Hypothalamus (tissue), 51 donors: ENCODE results near the gene RBM19.

Experiments used
- DNase-seq, 51 donors: peaks; one replicate each; lab custom pipeline; 2025; lab: John Stamatoyannopoulos, UW

RBM19 gene

GRCh38 chr12:113844495-113845210 lies 121.5 kb downstream of the RBM19 start:
- DNase-seq = no peak

- no peak for DNase-seq
These were observed 123.4 kb downstream of the RBM19 start for GRCh38 chr12:113842699-113843098.

DNA sequence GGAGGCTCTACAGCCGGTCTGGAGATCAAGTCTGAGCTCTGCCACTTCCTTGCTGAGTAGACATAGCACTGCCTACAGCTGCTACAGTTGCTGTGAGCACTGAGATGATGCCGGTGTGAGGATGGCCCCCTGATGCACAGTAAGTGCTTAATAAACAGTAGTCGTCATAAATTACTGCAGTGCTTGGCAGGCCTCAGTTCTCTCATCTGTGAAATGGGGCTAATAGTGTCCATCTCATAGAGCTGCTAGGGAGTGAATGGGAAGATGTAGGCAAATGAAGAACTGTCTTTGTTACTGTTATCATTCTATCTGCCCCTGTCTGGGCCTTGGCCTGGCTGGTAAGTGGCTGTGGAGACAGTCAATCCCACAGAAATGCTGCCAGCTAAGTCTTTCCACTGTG lies 124.3 kb downstream of the RBM19 start:
- DNase-seq = no peak

DNA sequence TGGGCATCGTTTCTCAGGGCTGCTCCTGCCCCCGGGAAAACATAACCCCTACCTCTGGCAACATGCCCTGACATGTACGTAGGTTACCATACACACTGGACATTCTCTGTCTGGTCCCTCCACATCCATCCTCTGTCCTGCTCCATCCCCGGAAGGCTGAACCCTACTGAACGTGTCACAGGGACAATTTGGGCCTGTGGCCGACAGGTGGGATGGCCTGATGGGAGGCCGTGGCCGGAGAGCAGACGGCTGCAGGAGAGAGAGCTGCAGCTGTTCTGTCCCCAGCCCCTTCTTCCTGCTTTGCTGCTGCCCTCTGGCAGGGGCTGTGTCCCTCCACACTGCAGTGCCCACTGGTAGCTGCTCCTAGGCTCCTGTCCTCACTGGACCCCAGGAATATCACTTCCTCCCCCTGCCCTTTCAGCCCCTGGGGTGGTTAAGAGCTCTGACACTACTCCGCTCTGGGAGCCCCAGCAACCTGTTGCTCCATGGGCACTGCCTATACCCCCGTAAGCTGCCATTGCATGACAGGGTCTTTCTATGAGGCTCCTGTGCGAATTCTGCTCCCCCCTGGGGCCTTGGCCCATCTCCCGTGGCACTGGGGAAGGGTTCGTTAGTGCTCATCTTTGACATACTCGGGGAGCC lies 125.6 kb downstream of the RBM19 start:
- DNase-seq = no peak

DNA sequence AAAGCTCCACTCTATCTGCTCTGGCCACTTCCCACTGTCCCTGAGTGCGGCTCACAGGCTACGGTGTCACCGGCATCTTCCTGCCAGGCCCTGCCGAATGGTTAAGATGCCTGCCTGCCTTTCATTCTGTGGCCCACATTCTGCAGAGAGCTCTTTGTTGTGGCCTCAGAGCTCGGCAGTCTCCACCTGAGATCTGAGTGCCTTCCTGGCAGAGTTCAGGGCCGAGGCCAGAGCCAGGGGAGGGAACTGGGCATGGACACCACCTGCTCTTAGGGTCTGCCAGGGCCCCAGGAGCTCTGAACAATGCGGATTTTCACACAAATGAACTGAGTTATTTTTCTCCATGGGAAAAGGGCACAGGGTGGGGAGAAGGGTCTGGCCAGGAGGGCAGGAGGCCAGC lies 127.2 kb downstream of the RBM19 start:
- no peak for DNase-seq

DNA sequence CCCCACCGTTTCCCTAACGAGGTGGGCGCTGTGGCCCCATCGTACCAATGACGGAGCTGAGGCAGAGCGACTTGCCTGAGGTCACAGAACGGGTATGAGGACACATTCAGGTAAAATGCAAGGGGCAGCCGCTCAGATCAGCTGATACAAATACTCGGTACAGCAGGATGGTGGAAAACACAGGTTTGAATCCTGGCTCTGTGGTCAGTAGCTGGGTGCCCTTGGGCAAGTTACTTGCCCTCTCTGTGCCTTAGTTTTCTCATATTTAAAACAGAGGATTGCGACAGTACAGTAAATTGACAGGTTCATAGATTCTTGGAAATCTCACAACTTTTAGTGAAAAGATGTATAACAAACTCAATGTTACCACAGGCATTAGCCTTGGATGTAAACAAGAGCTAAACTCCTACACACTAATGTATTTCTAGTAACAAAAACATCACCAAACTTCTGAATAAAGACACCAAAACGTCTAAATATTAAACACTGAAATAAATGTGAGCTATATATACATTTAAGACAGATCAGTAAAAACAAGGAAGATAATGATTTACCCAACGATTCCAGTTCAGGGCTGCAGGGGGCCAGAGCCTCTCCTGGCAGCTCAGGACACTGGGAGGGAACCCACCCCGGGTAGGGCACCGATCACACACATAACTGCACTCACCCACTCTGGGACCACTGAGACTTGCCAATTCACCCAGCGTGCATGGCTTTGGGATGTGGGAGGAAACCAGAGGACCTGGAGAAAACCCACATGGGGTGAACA lies 128.4 kb downstream of the RBM19 start:
- DNase-seq = no peak

- DNase-seq = no peak
These were observed 129.0 kb downstream of the RBM19 start for GRCh38 chr12:113837084-113837483.

- peak in 1 of 51 donors; percentile 9 for DNase-seq
These were observed 130.2 kb downstream of the RBM19 start for GRCh38 chr12:113835896-113836295.

DNA sequence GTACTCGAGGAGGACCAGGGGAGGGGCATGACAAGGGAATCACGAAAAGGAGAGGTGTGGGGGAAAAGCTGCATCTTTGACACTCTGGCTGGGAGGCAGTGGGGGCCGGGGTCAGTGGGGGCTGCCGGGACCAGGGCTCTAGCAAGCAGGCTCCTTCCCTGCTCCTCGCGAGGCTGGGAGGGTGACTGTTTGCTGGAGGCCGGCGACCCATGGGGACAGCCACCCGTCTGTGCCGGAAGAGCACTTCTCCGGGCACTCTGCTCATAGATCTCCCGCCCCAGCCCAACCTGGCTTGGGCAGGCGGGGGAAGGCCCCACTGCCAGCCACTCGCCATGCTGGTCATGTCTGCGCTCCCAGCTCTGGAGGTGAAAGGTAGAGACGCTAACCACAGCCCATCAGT lies 130.7 kb downstream of the RBM19 start:
- no peak for DNase-seq

GRCh38 chr12:113833422-113833821 lies 132.7 kb downstream of the RBM19 start:
- DNase-seq = no peak

DNA sequence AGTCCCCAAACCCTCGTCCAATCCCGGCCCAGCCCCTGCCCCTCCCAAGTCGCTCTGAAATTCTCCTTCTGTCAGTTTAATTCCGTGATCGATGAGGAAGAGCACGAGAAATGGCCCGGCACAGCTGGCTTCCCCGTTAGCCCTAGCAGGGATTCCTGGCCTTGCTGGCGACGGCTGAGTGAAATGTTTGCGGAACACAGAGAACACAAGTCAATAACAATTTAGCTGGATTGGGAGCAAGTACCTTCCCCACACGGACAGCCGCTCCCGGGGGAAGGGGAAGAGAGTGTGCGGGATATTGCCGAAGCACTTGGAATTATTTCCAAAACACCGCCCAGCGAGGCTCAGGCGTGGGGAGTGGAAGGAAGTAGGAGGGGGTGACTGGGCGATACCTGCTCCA lies 134.6 kb downstream of the RBM19 start:
- DNase-seq = no peak

DNA sequence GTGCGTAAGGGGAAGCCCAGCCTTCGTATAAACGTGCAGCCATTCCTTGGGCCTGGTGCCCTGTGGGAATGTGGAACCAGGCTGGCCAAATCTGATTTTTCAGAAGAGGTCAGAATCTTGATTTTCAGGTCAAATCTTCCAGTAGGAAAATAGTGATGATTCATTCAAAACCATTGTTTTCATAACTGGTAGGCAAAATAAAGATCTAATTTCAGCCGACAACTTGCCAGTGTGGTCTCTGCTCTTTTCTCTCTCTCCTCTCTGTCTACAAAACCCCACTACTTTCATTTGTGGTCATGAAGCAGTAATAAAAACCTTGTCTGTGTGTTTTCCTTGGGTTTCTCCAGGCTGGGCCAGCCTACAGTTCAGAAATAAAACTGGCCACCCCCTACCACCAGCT lies 135.1 kb downstream of the RBM19 start:
- DNase-seq = no peak

- DNase-seq = no peak
These were observed 136.9 kb downstream of the RBM19 start for GRCh38 chr12:113829212-113829611.

DNA sequence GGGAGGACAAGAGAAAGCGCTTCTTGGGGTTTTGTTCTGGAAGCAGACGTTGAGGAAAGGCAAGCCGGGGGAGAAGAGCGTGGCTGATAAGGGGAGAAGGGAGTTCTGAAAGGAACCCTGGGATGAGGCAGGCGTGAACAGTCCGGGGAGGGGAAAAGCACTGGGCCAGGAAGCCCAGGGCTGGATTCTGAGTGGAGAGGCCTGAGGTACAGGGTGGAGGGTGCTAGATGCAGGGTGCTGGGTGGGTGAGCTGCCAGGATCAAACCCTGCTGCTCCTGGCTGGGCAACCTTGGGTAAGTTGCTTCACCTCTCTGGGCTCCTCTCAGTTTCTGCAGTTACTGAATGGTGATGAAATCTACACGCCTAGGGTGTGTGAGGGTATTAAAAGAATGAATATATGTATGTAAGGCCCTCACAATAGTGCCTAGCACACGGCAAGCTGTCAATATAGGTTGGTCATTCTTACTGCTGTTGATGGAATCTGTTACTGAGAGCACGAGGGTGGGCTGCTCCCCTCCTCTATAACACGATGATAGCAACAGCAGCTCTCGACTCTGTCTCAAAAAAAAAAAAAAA lies 138.5 kb downstream of the RBM19 start:
- peak in 1 of 51 donors; percentile 9 for DNase-seq

DNA sequence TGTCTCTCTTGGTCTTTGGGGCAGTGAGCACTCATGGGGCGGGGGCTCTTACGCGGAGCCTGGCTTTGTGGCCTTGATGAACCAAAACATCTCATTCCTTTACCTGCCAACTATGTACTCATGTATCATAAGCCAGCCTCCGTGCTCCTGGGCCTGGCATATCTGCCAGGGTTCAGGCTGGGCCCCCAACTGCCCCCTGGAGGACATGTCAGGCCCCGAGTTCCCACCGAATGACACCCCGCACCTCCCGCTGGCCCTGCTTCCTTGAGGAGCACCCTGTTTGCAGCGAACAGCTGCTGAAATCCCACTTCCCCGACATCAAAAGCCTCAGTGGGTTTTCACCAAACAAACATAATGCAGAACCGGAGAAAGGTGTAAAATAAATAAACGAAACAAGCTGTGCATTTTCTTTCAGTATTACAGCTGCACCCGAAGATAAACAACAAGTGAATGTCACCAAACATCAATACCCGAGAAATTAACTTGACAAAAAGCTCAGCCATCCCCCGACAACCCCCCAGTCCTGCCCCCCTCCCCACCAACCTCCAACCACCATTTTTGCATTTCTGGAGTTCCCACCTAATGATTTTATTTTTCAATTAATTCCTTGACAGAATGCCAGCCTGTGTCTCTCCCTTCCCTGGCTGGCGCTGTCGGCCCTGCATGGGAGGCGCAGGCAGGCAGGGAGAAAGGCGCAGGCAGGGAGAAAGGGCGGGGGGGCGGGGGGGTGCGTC lies 139.2 kb downstream of the RBM19 start:
- peak in 3 of 51 donors; percentile 7 to 30 (median 9) for DNase-seq

DNA sequence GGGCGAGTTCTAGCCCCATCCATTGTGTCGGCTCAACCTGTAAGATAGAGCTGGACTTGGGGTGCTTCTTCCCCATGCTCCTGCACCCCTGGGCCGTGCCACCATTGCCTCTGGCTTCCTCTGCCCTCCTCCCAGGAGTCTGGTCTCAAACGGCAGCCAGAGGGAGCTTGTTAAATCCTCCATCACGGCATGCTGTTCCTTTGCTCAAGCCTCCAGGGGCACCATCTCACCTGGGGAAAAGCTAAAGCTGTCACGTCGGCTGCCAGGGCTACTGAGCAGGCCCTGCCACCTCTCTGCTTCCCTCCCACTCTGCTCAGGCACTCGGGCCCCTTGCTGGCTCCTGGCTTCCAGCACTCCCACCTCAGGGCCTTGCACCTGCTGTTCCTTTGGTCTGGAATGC lies 140.4 kb downstream of the RBM19 start:
- peak in 2 of 51 donors; percentile 10 to 11 for DNase-seq

- no peak for DNase-seq
These were observed 142.3 kb downstream of the RBM19 start for GRCh38 chr12:113823816-113824215.

DNA sequence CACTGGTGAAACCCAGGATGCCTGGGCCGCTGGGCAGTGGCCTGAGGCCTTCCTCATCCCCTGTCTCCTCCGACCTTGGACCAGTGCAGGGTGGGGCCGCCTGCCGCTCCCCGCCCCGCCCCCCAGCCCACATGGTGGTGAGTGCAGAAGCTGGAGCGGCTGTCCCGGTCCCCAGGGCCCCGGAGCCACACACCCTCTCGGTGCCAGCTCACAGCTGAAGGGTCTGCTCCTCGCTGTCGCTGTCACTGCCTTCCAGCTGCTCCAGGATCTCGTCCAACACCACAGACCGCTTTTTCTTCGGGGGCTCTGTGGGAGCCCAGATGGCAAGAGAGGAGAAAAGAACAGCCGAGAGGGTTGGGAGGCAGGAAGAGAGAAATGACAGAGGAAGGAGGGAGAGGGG lies 143.1 kb downstream of the RBM19 start:
- peak in 13 of 51 donors; percentile 3 to 37 (median 12) for DNase-seq

GRCh38 chr12:113820842-113821241 lies 145.3 kb downstream of the RBM19 start:
- DNase-seq = no peak

DNA sequence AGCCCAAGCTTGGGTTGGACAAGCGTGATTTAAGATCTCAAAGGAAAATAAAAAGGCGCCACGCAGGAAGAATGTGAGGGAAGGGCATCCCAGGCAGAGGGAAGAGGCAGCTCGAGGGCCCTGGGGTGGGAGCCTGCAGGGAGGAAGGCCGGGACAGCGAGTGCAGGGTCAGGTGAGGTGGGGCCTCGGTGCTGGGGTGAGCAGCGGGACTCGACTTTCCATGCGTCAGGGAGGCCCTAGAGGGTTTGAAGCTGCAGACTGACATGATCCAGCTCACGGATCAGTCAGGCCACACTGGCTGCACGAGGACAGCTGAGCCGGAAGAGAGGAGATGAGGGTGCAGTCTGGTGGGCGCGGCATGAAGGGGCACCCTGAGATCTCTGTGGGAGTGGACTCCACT lies 145.8 kb downstream of the RBM19 start:
- no peak for DNase-seq

GRCh38 chr12:113819495-113819894 lies 146.6 kb downstream of the RBM19 start:
- no peak for DNase-seq
